ENCODE results near the gene PNLIPRP3.

- TF ChIP-seq, protein P1, sequence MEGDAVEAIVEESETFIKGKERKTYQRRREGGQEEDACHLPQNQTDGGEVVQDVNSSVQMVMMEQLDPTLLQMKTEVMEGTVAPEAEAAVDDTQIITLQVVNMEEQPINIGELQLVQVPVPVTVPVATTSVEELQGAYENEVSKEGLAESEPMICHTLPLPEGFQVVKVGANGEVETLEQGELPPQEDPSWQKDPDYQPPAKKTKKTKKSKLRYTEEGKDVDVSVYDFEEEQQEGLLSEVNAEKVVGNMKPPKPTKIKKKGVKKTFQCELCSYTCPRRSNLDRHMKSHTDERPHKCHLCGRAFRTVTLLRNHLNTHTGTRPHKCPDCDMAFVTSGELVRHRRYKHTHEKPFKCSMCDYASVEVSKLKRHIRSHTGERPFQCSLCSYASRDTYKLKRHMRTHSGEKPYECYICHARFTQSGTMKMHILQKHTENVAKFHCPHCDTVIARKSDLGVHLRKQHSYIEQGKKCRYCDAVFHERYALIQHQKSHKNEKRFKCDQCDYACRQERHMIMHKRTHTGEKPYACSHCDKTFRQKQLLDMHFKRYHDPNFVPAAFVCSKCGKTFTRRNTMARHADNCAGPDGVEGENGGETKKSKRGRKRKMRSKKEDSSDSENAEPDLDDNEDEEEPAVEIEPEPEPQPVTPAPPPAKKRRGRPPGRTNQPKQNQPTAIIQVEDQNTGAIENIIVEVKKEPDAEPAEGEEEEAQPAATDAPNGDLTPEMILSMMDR (IDR thresholded peaks at IDR 0.05) = no peak
- no peak for TF ChIP-seq YY1 (IDR thresholded peaks at IDR 0.05; ENCODE audit: low read depth)
- no peak for TF ChIP-seq TEAD4 (IDR thresholded peaks at IDR 0.05; ENCODE audit: borderline replicate concordance, insufficient read depth)
- TF ChIP-seq, protein P2, sequence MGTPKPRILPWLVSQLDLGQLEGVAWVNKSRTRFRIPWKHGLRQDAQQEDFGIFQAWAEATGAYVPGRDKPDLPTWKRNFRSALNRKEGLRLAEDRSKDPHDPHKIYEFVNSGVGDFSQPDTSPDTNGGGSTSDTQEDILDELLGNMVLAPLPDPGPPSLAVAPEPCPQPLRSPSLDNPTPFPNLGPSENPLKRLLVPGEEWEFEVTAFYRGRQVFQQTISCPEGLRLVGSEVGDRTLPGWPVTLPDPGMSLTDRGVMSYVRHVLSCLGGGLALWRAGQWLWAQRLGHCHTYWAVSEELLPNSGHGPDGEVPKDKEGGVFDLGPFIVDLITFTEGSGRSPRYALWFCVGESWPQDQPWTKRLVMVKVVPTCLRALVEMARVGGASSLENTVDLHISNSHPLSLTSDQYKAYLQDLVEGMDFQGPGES (IDR thresholded peaks at IDR 0.05; ENCODE audit: low read depth, low read length) = no peak
- TF ChIP-seq JUND (IDR thresholded peaks at IDR 0.05) = no peak
Measured at GRCh38 chr10:116417821-116418220, 9.8 kb upstream of the PNLIPRP3 start.
